HG02798 (cell line): ENCODE measurements around the gene CIB2.

Experiments
- ATAC-seq: cut with Tn5 transposase; IDR thresholded peaks from one replicate; pipeline ENCODE4 v1.9.1; 2021; ENCODE audit warnings: mild to moderate bottlenecking; ENCODE audit not compliant: unreplicated experiment, poor library complexity

The CIB2 gene

GRCh38 chr15:78149805-78150751, 18.8 kb upstream of the CIB2 start:
- ATAC-seq = no peak

- ATAC-seq = peak; percentile 89
These were observed 18.0 kb upstream of the CIB2 start, which contains the start of gene IDH3A for GRCh38 chr15:78149068-78149804. Gene IDH3A (plus strand): TSS chr15:78149362. CDS start chr15:78149404, 42 bp downstream.

- ATAC-seq = no peak
These were observed 17.3 kb upstream of the CIB2 start for GRCh38 chr15:78148392-78149067.

GRCh38 chr15:78147566-78147965, 16.3 kb upstream of the CIB2 start:
- no peak for ATAC-seq

- no peak for ATAC-seq
These were observed 15.3 kb upstream of the CIB2 start for GRCh38 chr15:78146425-78147154.

GRCh38 chr15:78142332-78142731, 11.1 kb upstream of the CIB2 start:
- ATAC-seq = no peak

GRCh38 chr15:78140292-78140691, 9.0 kb upstream of the CIB2 start:
- ATAC-seq = no peak

GRCh38 chr15:78139578-78139977, 8.3 kb upstream of the CIB2 start:
- no peak for ATAC-seq

GRCh38 chr15:78133801-78134200, 2.6 kb upstream of the CIB2 start:
- no peak for ATAC-seq

- ATAC-seq = peak; percentile 30
These were observed 565 bp downstream of the CIB2 start for GRCh38 chr15:78130466-78131294.

GRCh38 chr15:78129751-78130287, 1.4 kb downstream of the CIB2 start:
- no peak for ATAC-seq

GRCh38 chr15:78129077-78129750, 2.0 kb downstream of the CIB2 start:
- ATAC-seq = no peak

GRCh38 chr15:78127882-78128281, 3.4 kb downstream of the CIB2 start:
- no peak for ATAC-seq

GRCh38 chr15:78125267-78125666, 6.0 kb downstream of the CIB2 start:
- no peak for ATAC-seq

- ATAC-seq = no peak
These were observed 10.7 kb downstream of the CIB2 start for GRCh38 chr15:78120523-78120922.

GRCh38 chr15:78112551-78112950, 18.7 kb downstream of the CIB2 start:
- ATAC-seq = no peak

- no peak for ATAC-seq
These were observed 19.5 kb downstream of the CIB2 start for GRCh38 chr15:78111788-78112187.

- ATAC-seq = no peak
These were observed 20.2 kb downstream of the CIB2 start for GRCh38 chr15:78110916-78111475.
